SK-N-MC (cell line): ENCODE data around the gene PTPRC.

ENCODE experiments used
- EZH2 ChIP-seq: fragments of 200-600 bp; sonication (generic); IDR thresholded peaks from one replicate; pipeline ENCODE4 v1.6.1; 2017; ENCODE audit warnings: antibody characterized with exemption
- POLR2AphosphoS5 ChIP-seq: IDR thresholded peaks from 2 replicates; pipeline ENCODE4 v1.6.1; 2012; ENCODE audit warnings: mild to moderate bottlenecking, low read depth, low read length, borderline replicate concordance

DNA sequence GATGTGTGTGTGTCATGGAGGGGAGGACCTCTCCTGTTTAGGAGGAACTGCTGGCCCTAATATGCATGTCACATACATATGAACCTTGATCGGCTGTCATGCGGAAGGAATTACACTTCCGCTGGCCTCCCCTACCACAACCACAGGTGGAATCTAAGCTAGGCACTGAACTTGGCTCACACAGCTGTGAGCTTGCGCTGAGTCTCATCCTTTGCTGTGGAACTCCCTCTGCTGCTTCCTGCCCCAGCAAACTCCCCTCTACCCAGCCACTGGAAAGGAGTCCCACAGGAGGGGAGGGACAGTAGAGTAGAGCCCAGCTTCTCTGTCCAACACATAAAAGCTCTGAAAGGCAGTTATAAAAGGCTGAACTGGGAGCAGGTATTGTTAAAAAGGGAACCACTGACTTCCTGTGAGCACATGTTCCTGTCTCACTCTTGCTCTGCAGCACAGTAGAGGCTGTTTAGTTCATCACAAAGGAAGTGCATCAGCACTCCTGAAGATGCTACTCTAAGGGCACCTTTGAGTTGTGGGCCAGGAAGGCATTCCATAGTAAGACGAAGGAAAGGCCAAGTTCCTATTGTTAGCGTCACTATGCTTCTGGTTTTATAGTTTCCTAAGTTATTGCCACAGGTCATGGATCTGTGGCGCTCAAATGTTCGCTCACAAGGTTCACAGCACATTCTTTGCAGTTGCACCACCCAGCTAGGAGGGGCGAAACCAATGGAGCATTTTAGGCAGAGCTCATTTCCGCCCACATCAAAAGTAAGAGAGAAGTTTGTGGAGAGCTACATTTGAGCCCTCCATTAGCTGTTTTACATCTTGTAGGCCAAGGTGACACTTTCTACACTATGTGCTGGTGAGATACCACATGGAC, 17.7 kb upstream of the PTPRC start:
- no peak for TF ChIP-seq POLR2AphosphoS5
- no peak for TF ChIP-seq EZH2
